ENCODE data around the gene ARHGAP18. TPM values are rescaled to one million over a fixed set of nuclear protein-coding genes. Genes with fewer than 3 reads are reported as not detected.

ARHGAP18 gene
- total RNA-seq, 4 donors from 2014 or later, result 5.2 to 15.9 (median 7.4) TPM

DNA sequence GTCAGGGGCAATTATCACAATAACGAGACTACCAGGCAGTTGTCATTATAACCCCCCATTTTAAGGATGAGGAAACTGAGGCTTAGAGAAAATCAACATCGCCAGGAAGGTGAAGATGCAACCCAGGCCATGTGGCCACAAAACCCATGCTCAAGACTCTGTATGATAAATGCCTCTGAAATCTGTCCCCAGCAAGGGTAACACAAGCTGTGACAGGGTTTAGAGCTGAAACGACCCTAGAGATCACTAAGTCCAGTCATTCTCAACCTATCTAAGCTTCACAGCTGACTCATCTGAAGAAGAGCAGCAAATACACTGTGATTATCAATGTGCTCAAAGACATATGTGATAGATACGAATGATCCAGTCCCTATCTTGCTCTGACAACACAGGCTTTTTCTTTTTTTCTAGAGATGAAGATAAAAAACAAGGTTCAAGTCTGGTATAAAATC, 47.0 kb downstream of the ARHGAP18 start:
- no peaks in the 10 kb centered on the region for H3K36me3 ChIP-seq
- H3K27me3 ChIP-seq, result no peaks in the 10 kb centered on the region
- intact Hi-C loops (cut with DNase I), result no loop called here
- no peak for DNase-seq (ENCODE audit: extremely low spot score)
- H3K27ac ChIP-seq (replicated peaks in 1 of 4), result no peak overlapping the region
- TF ChIP-seq EP300 (IDR thresholded peaks at IDR 0.05), result no peak
- TF ChIP-seq POLR2A (IDR thresholded peaks at IDR 0.05; ENCODE audit: low read depth), result no peak
- TF ChIP-seq, protein P1, sequence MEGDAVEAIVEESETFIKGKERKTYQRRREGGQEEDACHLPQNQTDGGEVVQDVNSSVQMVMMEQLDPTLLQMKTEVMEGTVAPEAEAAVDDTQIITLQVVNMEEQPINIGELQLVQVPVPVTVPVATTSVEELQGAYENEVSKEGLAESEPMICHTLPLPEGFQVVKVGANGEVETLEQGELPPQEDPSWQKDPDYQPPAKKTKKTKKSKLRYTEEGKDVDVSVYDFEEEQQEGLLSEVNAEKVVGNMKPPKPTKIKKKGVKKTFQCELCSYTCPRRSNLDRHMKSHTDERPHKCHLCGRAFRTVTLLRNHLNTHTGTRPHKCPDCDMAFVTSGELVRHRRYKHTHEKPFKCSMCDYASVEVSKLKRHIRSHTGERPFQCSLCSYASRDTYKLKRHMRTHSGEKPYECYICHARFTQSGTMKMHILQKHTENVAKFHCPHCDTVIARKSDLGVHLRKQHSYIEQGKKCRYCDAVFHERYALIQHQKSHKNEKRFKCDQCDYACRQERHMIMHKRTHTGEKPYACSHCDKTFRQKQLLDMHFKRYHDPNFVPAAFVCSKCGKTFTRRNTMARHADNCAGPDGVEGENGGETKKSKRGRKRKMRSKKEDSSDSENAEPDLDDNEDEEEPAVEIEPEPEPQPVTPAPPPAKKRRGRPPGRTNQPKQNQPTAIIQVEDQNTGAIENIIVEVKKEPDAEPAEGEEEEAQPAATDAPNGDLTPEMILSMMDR (IDR thresholded peaks at IDR 0.05), result no peak
- no peak for TF ChIP-seq POLR2AphosphoS5 (IDR thresholded peaks at IDR 0.05)
- no peaks in the 10 kb centered on the region for H3K9me3 ChIP-seq
- WGBS, result 88% methylated on average over 4 of the region's 4 CpGs
- H3K4me3 ChIP-seq, result no peak overlapping the region
- peaks cover 0 to 19% (median 7%) of the 10 kb centered on the region in 4 donors for H3K4me1 ChIP-seq

DNA sequence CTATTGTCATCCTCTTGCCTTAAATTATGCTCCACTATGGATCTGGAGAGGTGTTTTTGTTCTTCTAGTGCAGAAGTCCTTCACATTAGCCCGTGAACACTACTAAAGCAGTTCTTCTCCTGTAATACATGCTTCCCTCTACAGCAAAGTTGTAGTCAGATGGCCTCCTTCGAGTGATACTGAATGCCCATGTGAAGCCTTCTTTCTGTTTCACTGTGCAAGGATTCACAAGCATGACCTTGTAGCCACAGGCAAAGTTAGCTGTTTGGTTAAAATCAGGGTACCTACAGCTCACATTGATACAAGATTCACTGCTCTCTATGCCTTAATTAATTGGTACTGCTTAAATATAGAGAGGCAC, 47.6 kb downstream of the ARHGAP18 start:
- Histone ChIP-seq H3K36me3 (no peaks in the 10 kb centered on the region), H3K27me3 (no peaks in the 10 kb centered on the region), H3K9me3 (no peaks in the 10 kb centered on the region), H3K4me1 (peaks cover 0 to 15% (median 4%) of the 10 kb centered on the region in 4 donors), H3K4me3 (no peak overlapping the region), H3K27ac (replicated peaks in 1 of 4) (peak overlapping the region in 1 of 4 donors; percentile 28)
- intact Hi-C loops (cut with DNase I), result no loop called here
- no peak for TF ChIP-seq EP300 (IDR thresholded peaks at IDR 0.05)
- no peak for TF ChIP-seq POLR2A (IDR thresholded peaks at IDR 0.05; ENCODE audit: low read depth)
- TF ChIP-seq POLR2AphosphoS5 (IDR thresholded peaks at IDR 0.05), result no peak
- TF ChIP-seq, protein P1 (IDR thresholded peaks at IDR 0.05), result no peak
- WGBS, result 72% methylated on average over 2 of the region's 2 CpGs
- no peak for DNase-seq (ENCODE audit: extremely low spot score)

DNA sequence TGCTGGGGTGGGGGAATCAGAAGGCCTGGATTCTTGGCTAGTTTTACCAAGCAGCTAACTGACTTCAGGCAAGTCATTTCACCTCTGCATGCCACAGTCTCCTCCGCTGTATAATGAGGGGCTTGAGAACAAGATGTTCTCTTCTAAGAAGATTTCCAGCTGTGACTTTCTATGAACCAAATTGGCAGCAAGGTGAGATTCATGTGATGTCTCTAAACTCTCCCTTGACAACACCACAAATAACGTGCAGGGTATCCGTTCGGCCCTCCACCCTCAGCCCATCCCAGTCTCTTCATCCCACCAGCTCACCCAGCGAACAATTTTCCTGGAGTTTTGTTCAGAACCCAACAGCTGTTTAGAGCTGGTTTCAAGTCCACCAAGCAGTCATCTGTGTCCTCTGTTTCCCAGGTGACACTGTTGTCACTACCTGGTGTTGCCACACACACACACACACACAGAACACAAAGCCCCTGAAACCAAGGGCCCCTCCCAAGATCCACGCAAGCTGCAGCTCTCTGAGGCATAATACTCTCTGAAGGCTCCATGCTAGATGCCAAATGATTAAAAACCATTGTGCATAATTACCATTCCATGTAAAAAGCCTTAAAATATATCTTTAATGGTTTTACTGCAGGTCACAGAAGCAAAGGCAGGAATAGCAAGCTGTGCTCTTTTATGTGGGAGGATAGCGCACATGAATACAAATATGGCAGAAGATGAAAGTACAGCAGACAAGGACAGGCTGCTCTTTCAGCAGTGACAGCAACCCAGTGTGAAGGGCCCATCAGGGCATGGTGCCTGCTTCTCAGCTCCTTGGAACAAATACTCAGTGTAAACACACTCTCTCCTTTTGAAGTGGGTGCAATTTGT, 48.2 kb downstream of the ARHGAP18 start:
- WGBS, result 87% methylated on average over 7 of the region's 7 CpGs
- H3K36me3 ChIP-seq, result no peaks in the 10 kb centered on the region
- H3K9me3 ChIP-seq, result no peaks in the 10 kb centered on the region
- intact Hi-C loops (cut with DNase I), result no loop called here
- DNase-seq (ENCODE audit: extremely low spot score), result no peak
- peak overlapping the region in 1 of 4 donors; percentile 28 for H3K27ac ChIP-seq (replicated peaks in 1 of 4)
- TF ChIP-seq, protein P1 (IDR thresholded peaks at IDR 0.05), result no peak
- TF ChIP-seq EP300 (IDR thresholded peaks at IDR 0.05) (no peak), POLR2A (IDR thresholded peaks at IDR 0.05; ENCODE audit: low read depth) (no peak), POLR2AphosphoS5 (IDR thresholded peaks at IDR 0.05) (no peak)
- H3K4me3 ChIP-seq, result no peak overlapping the region
- no peaks in the 10 kb centered on the region for H3K27me3 ChIP-seq
- peaks cover 0 to 12% (median 4%) of the 10 kb centered on the region in 4 donors for H3K4me1 ChIP-seq

DNA sequence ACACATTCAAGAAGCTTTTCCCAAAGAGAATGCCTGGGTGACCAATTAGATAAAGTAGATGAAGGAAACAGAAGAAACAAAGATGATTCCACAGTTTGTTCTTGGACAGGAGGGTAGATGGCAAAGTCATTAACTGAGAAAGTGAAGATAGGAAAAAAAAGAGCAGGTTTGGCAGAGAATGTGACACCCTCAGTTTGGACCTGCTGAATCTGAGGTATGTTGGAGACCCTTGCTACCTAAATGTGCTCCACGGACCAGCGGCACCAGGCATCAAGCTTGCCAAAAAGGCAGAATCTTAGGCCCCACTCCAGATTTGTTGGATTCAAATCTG, 49.7 kb downstream of the ARHGAP18 start:
- no peak for TF ChIP-seq POLR2AphosphoS5 (IDR thresholded peaks at IDR 0.05)
- TF ChIP-seq, protein P1 (IDR thresholded peaks at IDR 0.05), result no peak
- TF ChIP-seq POLR2A (IDR thresholded peaks at IDR 0.05; ENCODE audit: low read depth), result no peak
- no peak for TF ChIP-seq EP300 (IDR thresholded peaks at IDR 0.05)
- Histone ChIP-seq H3K27me3 (no peaks in the 10 kb centered on the region), H3K4me3 (peak overlapping the region in 3 of 4 donors; percentile 13 to 24 (median 18)), H3K27ac (replicated peaks in 1 of 4) (peak overlapping the region in 3 of 4 donors; percentile 11 to 50 (median 46)), H3K36me3 (no peaks in the 10 kb centered on the region), H3K4me1 (peaks cover 0 to 12% (median 4%) of the 10 kb centered on the region in 4 donors), H3K9me3 (no peaks in the 10 kb centered on the region)
- intact Hi-C loops (cut with DNase I), result no loop called here
- 92% methylated on average over 2 of the region's 2 CpGs for WGBS
- DNase-seq (ENCODE audit: extremely low spot score), result no peak

Data from esophagus muscularis mucosa (tissue), 4 donors.